HS-27A (cell line): ENCODE results near the gene OSER1.

Experiments used
- DNase-seq: peaks from one replicate; pipeline ENCODE4 v3.0.0-alpha.2; 2012; ENCODE audit warnings: low read depth, missing footprints

OSER1 gene

GRCh38 chr20:44224637-44225036 is 14.1 kb upstream of the OSER1 start:
- DNase-seq = no peak

- no peak for DNase-seq
Measured at GRCh38 chr20:44223721-44224120, 13.2 kb upstream of the OSER1 start.

GRCh38 chr20:44222633-44223368 is 12.2 kb upstream of the OSER1 start:
- no peak for DNase-seq

- no peak for DNase-seq
Measured at GRCh38 chr20:44222027-44222426, 11.5 kb upstream of the OSER1 start.

GRCh38 chr20:44221368-44221954 is 10.9 kb upstream of the OSER1 start:
- no peak for DNase-seq

- DNase-seq = no peak
Measured at GRCh38 chr20:44219791-44220190, 9.2 kb upstream of the OSER1 start.

- DNase-seq = no peak
Measured at GRCh38 chr20:44219170-44219730, 8.7 kb upstream of the OSER1 start.

GRCh38 chr20:44218446-44218845 is 7.9 kb upstream of the OSER1 start:
- no peak for DNase-seq

GRCh38 chr20:44217342-44218092 is 6.9 kb upstream of the OSER1 start:
- DNase-seq = no peak

- no peak for DNase-seq
Measured at GRCh38 chr20:44215125-44215524, 4.6 kb upstream of the OSER1 start.

- no peak for DNase-seq
Measured at GRCh38 chr20:44212792-44213191, 2.2 kb upstream of the OSER1 start.

- no peak for DNase-seq
Measured at GRCh38 chr20:44211177-44212039, 837 bp upstream of the OSER1 start.

- DNase-seq = no peak
Measured at GRCh38 chr20:44209686-44210405, 725 bp downstream of the OSER1 start.

- no peak for DNase-seq
Measured at GRCh38 chr20:44208770-44209169, 1.8 kb downstream of the OSER1 start.

- no peak for DNase-seq
Measured at GRCh38 chr20:44208165-44208564, 2.4 kb downstream of the OSER1 start.

GRCh38 chr20:44207126-44207723 is 3.3 kb downstream of the OSER1 start:
- DNase-seq = no peak

GRCh38 chr20:44206132-44206531 is 4.4 kb downstream of the OSER1 start:
- no peak for DNase-seq

GRCh38 chr20:44204832-44205215 is 5.7 kb downstream of the OSER1 start:
- DNase-seq = no peak

- peak; percentile 84 for DNase-seq
Measured at GRCh38 chr20:44204156-44204831, 6.3 kb downstream of the OSER1 start.

- DNase-seq = no peak
Measured at GRCh38 chr20:44203161-44203560, 7.4 kb downstream of the OSER1 start.
